ENCODE measurements around the gene DUS4L.

The DUS4L gene

GRCh38 chr7:107627002-107627401, 63.2 kb downstream of the DUS4L start:
- Histone ChIP-seq H3K4me1 (ENCODE audit: control insufficient read depth, low read depth, low read length) (peaks cover 3% of the 10 kb centered on the region), H3K36me3 (ENCODE audit: control insufficient read depth, low read depth, low read length) (no peaks in the 10 kb centered on the region), H3K27me3 (ENCODE audit: control insufficient read depth, insufficient read depth, low read length) (no peaks in the 10 kb centered on the region), H3K27ac (ENCODE audit: low read length) (no peak overlapping the region), H3K4me3 (ENCODE audit: low read length) (no peak overlapping the region), H3K9ac (ENCODE audit: low read length) (no peak overlapping the region), H3K9me3 (ENCODE audit: control insufficient read depth, low read depth, low read length) (no peaks in the 10 kb centered on the region)

Data from iPS-18a (cell line).